HepG2 (cell line): ENCODE measurements around the gene PLK2. TPM values are rescaled to one million over a fixed set of nuclear protein-coding genes. Genes with fewer than 3 reads are reported as not detected.

Experiments used
- BRCA1 ChIP-seq: sonication (generic); formaldehyde crosslinking; IDR thresholded peaks from 2 replicates; pipeline ENCODE4 v1.4.0; 2020; ENCODE audit warnings: missing genetic modification reagents
- CREB1 ChIP-seq, 2 experiments: fragments of 450-650 bp in 1 of 2; IDR thresholded peaks; 2 replicates each; pipeline ENCODE4 v1.6.1; 2016 to 2017; ENCODE audit warnings: control low read depth in 1 of 2, mild to moderate bottlenecking in 1 of 2, missing compliant biosample characterization in 1 of 2, missing genetic modification characterization in 1 of 2
- HDAC1 ChIP-seq: sonication (generic); formaldehyde crosslinking; IDR thresholded peaks from 2 replicates; pipeline ENCODE4 v1.5.1; 2020; ENCODE audit warnings: mild to moderate bottlenecking, missing genetic modification reagents
- IKZF4 ChIP-seq: sonication (generic); formaldehyde crosslinking; IDR thresholded peaks from 2 replicates; pipeline ENCODE4 v1.5.1; 2020; ENCODE audit warnings: borderline replicate concordance, mild to moderate bottlenecking, low read depth, missing genetic modification reagents; ENCODE audit errors: not compliant biosample characterization
- JUN ChIP-seq: sonication (generic); formaldehyde crosslinking; IDR thresholded peaks from 2 replicates; pipeline ENCODE4 v1.4.0; 2020; ENCODE audit warnings: mild to moderate bottlenecking, missing genetic modification reagents
- KMT2B ChIP-seq: IDR thresholded peaks from 2 replicates; pipeline ENCODE4 v1.6.1; 2016; ENCODE audit warnings: missing genetic modification reagents, missing compliant biosample characterization
- MTA1 ChIP-seq: sonication (generic); formaldehyde crosslinking; IDR thresholded peaks from 2 replicates; pipeline ENCODE4 v1.4.0; 2020; ENCODE audit warnings: missing genetic modification reagents, mild to moderate bottlenecking, borderline replicate concordance
- RELA ChIP-seq: sonication (generic); formaldehyde crosslinking; IDR thresholded peaks from 2 replicates; pipeline ENCODE4 v1.4.0; 2020; ENCODE audit warnings: missing genetic modification reagents
- ZNF496 ChIP-seq: sonication (generic); formaldehyde crosslinking; IDR thresholded peaks from 2 replicates; pipeline ENCODE4 v1.8.1; 2023; ENCODE audit warnings: mild to moderate bottlenecking, moderate library complexity, missing genetic modification reagents; ENCODE audit not compliant: insufficient replicate concordance
- ZNF713 ChIP-seq: sonication (generic); formaldehyde crosslinking; IDR thresholded peaks from 2 replicates; pipeline ENCODE4 v1.4.0; 2020; ENCODE audit warnings: mild to moderate bottlenecking, missing genetic modification reagents
- polyA plus RNA-seq, 8 experiments: library from polyadenylated mRNA; depleted of rRNA in 3 of 8; stranded (reverse) in 7 of 8; unstranded in 1 of 8; fragments of >200 nt; fragmentation: Illumina TruSeq in 4 of 8; extraction: Trizol in 4 of 8; gene quantifications; 2 replicates each; pipeline versions ENCODE4 v1.2.1 to v1.2.3, GENCODE V29; 2011 to 2016; ENCODE audit warnings: low read depth in 4 of 8, missing spikeins in 1 of 8, mixed read lengths in 1 of 8; ENCODE audit not compliant: insufficient read depth in 1 of 8
- total RNA-seq, 5 experiments: library from RNA; depleted of rRNA; stranded (reverse); fragments of >200 nt; fragmentation: Illumina TruSeq; extraction: Trizol; gene quantifications; 2 replicates each; pipeline ENCODE4 v1.2.3, GENCODE V29; 2016; ENCODE audit warnings: low read depth in 1 of 5
- TF ChIP-seq, protein P1 (sequence below): sonication (generic); formaldehyde crosslinking; IDR thresholded peaks from 2 replicates; pipeline ENCODE4 v1.4.0; 2020; ENCODE audit warnings: mild to moderate bottlenecking, missing genetic modification reagents, borderline replicate concordance
- TF ChIP-seq, protein P2 (sequence below): sonication (generic); formaldehyde crosslinking; IDR thresholded peaks from 2 replicates; pipeline ENCODE4 v1.5.1; 2020; ENCODE audit warnings: mild to moderate bottlenecking, moderate library complexity, missing genetic modification reagents
- TF ChIP-seq, protein P3 (sequence below): sonication (generic); formaldehyde crosslinking; IDR thresholded peaks from 2 replicates; pipeline ENCODE4 v1.4.0; 2020; ENCODE audit warnings: missing genetic modification reagents
- TF ChIP-seq, protein P4 (sequence below): sonication (generic); formaldehyde crosslinking; conservative IDR thresholded peaks from 2 replicates; pipeline ENCODE4 v1.4.0; 2020; ENCODE audit warnings: missing genetic modification reagents

Gene PLK2
- total and polyA plus RNA-seq, 2 of the 13 experiments (the other 11 are each of a cell fraction or from before 2014, with no cell fraction given), result 9.6 to 29.6 TPM

DNA sequence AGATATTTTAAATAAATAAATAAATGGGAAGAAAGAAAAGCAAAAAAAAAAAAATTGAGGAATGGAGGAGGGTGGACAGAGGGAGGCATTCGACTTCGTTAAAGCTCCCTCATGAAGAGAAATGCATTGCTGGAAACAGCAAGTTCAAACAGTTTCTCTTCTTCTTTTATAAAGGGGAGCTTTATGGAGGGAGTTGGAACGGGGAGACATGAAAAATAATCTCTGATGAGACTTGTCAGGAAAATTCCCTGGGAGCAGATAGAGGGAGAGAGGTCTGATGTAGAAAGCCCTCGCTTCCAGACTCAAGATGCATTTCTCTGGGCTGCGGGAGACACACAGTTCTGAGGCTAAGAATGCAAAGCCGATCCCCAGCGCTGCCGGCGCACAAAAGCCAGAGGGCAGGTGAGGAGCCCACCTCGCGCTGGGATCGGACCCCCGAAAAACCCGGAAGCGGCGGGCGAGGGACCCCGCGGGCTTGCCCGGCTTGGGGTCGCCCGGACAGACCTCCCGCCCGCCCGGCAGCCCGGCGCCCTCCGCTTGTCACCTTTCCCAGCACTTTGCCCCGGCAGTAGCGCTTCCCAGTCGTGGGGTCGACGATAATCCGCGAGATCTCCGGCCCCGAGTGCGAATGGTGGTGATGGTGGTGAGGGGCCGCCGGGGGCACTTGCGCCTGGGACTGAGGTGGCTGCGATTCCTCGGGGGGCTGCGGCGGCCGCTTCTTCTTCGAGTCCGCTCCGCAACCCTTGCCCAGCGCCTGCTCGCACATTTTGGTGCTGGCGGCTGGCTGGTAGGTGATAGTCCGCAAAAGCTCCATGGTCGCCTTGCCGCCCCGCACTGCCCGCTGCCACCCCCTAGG, 512 bp downstream of the PLK2 start (continued):
- TF ChIP-seq, protein P1, sequence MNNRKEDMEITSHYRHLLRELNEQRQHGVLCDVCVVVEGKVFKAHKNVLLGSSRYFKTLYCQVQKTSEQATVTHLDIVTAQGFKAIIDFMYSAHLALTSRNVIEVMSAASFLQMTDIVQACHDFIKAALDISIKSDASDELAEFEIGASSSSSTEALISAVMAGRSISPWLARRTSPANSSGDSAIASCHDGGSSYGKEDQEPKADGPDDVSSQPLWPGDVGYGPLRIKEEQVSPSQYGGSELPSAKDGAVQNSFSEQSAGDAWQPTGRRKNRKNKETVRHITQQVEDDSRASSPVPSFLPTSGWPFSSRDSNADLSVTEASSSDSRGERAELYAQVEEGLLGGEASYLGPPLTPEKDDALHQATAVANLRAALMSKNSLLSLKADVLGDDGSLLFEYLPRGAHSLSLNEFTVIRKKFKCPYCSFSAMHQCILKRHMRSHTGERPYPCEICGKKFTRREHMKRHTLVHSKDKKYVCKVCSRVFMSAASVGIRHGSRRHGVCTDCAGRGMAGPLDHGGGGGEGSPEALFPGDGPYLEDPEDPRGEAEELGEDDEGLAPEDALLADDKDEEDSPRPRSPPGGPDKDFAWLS (CRISPR knock-in tag), result no peak
- no peak for TF ChIP-seq RELA (CRISPR knock-in tag)
- no peak for TF ChIP-seq MTA1 (CRISPR knock-in tag)
- TF ChIP-seq BRCA1 (CRISPR knock-in tag), result 0 out of 2 replicates have a peak, but pooled peaks have one; percentile 22
- no peak for TF ChIP-seq KMT2B (CRISPR knock-in tag)
- TF ChIP-seq CREB1 (IDR thresholded peaks at IDR 0.05), result no peak
- TF ChIP-seq CREB1 (CRISPR knock-in tag; IDR thresholded peaks at IDR 0.05), result no peak
- no peak for TF ChIP-seq HDAC1 (CRISPR knock-in tag)
- TF ChIP-seq IKZF4 (CRISPR knock-in tag), result no peak
- TF ChIP-seq, protein P2, sequence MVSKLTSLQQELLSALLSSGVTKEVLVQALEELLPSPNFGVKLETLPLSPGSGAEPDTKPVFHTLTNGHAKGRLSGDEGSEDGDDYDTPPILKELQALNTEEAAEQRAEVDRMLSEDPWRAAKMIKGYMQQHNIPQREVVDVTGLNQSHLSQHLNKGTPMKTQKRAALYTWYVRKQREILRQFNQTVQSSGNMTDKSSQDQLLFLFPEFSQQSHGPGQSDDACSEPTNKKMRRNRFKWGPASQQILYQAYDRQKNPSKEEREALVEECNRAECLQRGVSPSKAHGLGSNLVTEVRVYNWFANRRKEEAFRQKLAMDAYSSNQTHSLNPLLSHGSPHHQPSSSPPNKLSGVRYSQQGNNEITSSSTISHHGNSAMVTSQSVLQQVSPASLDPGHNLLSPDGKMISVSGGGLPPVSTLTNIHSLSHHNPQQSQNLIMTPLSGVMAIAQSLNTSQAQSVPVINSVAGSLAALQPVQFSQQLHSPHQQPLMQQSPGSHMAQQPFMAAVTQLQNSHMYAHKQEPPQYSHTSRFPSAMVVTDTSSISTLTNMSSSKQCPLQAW (CRISPR knock-in tag), result 0 out of 2 replicates have a peak, but pooled peaks have one; percentile 51
- no peak for TF ChIP-seq ZNF713 (CRISPR knock-in tag)
- TF ChIP-seq ZNF496, result no peak
- TF ChIP-seq, protein P3, sequence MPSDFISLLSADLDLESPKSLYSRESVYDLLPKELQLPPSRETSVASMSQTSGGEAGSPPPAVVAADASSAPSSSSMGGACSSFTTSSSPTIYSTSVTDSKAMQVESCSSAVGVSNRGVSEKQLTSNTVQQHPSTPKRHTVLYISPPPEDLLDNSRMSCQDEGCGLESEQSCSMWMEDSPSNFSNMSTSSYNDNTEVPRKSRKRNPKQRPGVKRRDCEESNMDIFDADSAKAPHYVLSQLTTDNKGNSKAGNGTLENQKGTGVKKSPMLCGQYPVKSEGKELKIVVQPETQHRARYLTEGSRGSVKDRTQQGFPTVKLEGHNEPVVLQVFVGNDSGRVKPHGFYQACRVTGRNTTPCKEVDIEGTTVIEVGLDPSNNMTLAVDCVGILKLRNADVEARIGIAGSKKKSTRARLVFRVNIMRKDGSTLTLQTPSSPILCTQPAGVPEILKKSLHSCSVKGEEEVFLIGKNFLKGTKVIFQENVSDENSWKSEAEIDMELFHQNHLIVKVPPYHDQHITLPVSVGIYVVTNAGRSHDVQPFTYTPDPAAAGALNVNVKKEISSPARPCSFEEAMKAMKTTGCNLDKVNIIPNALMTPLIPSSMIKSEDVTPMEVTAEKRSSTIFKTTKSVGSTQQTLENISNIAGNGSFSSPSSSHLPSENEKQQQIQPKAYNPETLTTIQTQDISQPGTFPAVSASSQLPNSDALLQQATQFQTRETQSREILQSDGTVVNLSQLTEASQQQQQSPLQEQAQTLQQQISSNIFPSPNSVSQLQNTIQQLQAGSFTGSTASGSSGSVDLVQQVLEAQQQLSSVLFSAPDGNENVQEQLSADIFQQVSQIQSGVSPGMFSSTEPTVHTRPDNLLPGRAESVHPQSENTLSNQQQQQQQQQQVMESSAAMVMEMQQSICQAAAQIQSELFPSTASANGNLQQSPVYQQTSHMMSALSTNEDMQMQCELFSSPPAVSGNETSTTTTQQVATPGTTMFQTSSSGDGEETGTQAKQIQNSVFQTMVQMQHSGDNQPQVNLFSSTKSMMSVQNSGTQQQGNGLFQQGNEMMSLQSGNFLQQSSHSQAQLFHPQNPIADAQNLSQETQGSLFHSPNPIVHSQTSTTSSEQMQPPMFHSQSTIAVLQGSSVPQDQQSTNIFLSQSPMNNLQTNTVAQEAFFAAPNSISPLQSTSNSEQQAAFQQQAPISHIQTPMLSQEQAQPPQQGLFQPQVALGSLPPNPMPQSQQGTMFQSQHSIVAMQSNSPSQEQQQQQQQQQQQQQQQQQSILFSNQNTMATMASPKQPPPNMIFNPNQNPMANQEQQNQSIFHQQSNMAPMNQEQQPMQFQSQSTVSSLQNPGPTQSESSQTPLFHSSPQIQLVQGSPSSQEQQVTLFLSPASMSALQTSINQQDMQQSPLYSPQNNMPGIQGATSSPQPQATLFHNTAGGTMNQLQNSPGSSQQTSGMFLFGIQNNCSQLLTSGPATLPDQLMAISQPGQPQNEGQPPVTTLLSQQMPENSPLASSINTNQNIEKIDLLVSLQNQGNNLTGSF, result no peak
- TF ChIP-seq JUN (CRISPR knock-in tag), result no peak
- TF ChIP-seq, protein P4, sequence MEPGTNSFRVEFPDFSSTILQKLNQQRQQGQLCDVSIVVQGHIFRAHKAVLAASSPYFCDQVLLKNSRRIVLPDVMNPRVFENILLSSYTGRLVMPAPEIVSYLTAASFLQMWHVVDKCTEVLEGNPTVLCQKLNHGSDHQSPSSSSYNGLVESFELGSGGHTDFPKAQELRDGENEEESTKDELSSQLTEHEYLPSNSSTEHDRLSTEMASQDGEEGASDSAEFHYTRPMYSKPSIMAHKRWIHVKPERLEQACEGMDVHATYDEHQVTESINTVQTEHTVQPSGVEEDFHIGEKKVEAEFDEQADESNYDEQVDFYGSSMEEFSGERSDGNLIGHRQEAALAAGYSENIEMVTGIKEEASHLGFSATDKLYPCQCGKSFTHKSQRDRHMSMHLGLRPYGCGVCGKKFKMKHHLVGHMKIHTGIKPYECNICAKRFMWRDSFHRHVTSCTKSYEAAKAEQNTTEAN (CRISPR knock-in tag), result no peak
